Prostate gland (tissue), 2 donors: Measurements from ENCODE around the gene ZNF614.

Experiments
- CTCF ChIP-seq, 4 experiments: fragments of 200-600 bp in 2 of 4; fragments of 450-650 bp in 2 of 4; sonication (generic) in 2 of 4; IDR thresholded peaks; 1 replicate in 3 of 4; 2 replicates in 1 of 4; pipeline ENCODE4 v1.5.1; 2016 to 2019; ENCODE audit warnings: antibody characterized with exemption in 4 of 4, mild to moderate bottlenecking in 2 of 4, moderate library complexity in 2 of 4
- POLR2A ChIP-seq: fragments of 450-650 bp; IDR thresholded peaks from one replicate; pipeline ENCODE4 v1.6.1; 2016; ENCODE audit warnings: antibody characterized with exemption, mild to moderate bottlenecking
- POLR2AphosphoS5 ChIP-seq: sonication (generic); formaldehyde crosslinking; IDR thresholded peaks from one replicate; pipeline ENCODE4 v1.6.1; 2017; ENCODE audit warnings: antibody characterized with exemption

- TF ChIP-seq CTCF (IDR thresholded peaks at IDR 0.05) (no peak), POLR2AphosphoS5 (no peak), POLR2A (no peak)
These were observed 6.0 kb downstream of the ZNF614 start for GRCh38 chr19:52022193-52022592.
